GM10248 (cell line): Measurements from ENCODE around the gene ALG8.

Experiments used
- CTCF ChIA-PET: fragments of 300-600 bp; sonication (Branson Sonifier 250); formaldehyde crosslinking; extraction: SDS; loops from one replicate; lab custom pipeline; 2021; ENCODE audit warnings: antibody characterized with exemption; lab: Yijun Ruan, JAX
- POLR2A ChIA-PET: fragments of 350-650 bp; sonication (Branson Sonifier 250); formaldehyde crosslinking; extraction: SDS; loops from one replicate; lab custom pipeline; 2020; ENCODE audit warnings: antibody characterized with exemption; lab: Yijun Ruan, JAX
- DNase-seq: peaks from one replicate; pipeline ENCODE4 v3.0.0; 2012; ENCODE audit errors: extremely low spot score
- CTCF ChIP-seq: IDR thresholded peaks from 2 replicates; pipeline ENCODE4 v1.5.1; 2012; ENCODE audit warnings: mild to moderate bottlenecking, low read depth; ENCODE audit errors: extremely low read depth, missing control alignments, control extremely low read depth

The ALG8 gene

GRCh38 chr11:78050964-78051831 is 88.2 kb downstream of the ALG8 start:
- TF ChIP-seq CTCF = no peak
- ChIA-PET POLR2A (interaction anchor here (1.1 to 1.2 kb wide), 2 partner anchors 17 to 57 kb away, joined by 3 to 4 read pairs; partner anchors contain the start of gene INTS4), CTCF (no interaction called here)
- DNase-seq = no peak
